ENCODE measurements around the gene CACNA2D3.

Gene CACNA2D3

DNA sequence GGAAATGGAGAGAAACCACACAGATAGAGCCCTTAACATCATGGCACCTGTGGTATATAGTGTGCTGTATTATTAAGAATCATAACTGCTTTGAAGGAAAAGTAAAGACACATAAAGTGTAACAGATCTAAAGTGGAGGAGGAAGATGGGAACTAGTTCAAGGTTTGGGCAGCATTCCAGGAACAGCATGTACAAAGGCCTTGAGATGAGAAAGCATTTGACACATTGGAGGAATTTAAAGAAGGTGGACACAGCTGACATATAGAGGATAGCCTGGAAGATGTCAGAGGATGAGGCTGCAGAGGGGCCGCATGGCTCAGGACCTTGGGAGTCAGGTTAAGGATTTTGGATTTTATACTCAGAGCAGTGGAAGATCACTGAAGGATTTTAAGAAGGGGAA lies 766.5 kb downstream of the CACNA2D3 start:
- in situ Hi-C loops (cut with HindIII; ENCODE audit: low sequenced_read_pairs), result loop anchor here (5.0 kb wide), 1 partner anchor 58 kb away; no protein-coding TSS in a partner anchor

GRCh38 chr3:54889731-54890130 lies 767.4 kb downstream of the CACNA2D3 start:
- in situ Hi-C loops (cut with HindIII; ENCODE audit: low sequenced_read_pairs), result loop anchor here (5.0 kb wide), 1 partner anchor 58 kb away; no protein-coding TSS in a partner anchor

DNA sequence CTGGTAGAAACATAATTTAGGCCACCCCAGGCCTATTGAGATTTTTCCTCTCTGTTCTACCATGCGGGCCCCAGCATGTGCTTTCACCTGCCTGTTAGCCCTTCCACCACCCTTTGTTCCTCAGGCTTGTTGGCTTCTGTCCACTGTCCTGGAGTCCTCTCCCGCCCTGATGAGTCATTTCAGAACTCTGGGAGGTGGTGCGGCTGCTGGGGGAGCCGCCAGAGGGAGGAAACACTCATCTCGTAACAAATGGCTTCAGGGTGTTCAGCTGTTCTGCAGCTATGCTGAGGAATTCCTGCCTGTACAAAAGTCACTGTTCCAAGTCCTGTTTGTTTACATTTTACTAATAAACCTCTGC lies 769.2 kb downstream of the CACNA2D3 start:
- in situ Hi-C loops (cut with HindIII; ENCODE audit: low sequenced_read_pairs), result no loop called here

DNA sequence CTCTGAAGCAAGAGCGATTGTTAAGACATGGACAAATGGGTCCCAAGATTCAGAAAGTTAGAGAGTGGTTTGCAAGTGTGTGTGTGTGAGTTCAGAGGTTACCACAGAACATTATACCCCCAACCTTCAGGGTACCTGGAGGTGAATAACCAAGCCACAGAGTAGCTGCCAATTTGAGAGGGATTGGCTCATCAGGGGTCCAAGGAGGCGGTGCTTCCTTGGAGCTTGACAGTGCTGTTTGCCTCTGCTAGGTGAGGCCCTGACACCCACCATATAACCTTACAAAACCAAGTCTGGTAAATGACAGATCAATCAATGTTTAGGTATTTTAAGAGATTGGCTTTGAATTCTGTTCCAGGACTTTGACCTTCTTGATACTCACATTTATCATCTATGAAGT lies 769.8 kb downstream of the CACNA2D3 start:
- in situ Hi-C loops (cut with HindIII; ENCODE audit: low sequenced_read_pairs), result no loop called here

GRCh38 chr3:54895613-54896012 lies 773.3 kb downstream of the CACNA2D3 start:
- in situ Hi-C loops (cut with HindIII; ENCODE audit: low sequenced_read_pairs), result no loop called here

GRCh38 chr3:54897028-54897711 lies 774.8 kb downstream of the CACNA2D3 start:
- in situ Hi-C loops (cut with HindIII; ENCODE audit: low sequenced_read_pairs), result no loop called here

DNA sequence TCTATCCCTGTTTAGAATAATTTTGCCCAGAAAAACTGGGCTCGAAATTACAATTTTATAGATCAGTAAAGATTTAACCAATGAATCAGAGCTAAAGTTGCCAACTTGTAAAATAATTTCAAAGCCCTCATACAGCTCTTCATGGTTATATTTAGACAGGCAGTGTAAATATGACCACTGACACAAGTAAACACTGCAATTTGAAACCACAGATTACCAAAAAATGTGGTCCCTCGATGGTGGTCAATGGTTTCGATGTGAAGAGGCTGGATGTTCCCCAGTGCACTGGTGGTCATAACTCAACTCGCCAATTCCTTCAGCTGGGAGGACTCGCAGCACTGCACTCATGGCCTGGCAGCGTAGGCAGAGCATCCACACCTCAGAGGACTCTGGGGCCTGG lies 776.9 kb downstream of the CACNA2D3 start:
- in situ Hi-C loops (cut with HindIII; ENCODE audit: low sequenced_read_pairs), result no loop called here

DNA sequence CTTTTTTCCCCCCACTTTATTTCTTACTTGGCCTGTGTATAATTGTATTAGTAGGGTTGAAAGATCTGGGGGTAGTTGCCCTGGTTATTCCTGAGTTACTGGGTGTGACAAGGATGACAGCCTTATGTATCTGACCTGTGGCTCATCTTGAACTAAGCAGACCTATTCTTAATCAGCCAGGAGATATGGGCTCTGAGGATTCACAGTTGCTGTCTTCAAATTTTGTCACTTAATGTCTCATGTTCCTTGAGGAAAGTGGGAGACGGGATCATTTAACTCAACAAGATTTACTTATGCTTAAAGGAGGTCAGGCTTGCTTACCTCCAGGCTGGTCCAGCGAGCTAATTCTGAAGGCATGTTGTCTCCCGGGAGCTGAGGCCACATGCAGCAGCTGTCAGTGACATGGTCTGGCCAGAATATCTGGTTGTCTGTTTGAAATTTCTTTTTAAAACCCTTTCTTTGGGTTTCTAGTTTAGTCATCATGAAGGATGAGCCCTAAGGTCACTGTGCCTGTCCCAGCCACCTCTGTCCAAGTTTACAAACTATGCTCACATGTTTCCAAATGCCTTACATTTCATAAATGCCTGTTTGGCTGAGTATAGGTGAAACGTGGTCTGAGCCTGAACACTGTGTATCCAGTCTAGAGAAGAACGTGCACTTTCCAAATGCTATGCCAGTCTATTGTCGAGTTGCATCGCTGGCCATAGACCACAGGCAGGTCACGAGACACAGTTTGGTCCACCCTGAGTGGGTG lies 778.7 kb downstream of the CACNA2D3 start:
- in situ Hi-C loops (cut with HindIII; ENCODE audit: low sequenced_read_pairs), result no loop called here

GRCh38 chr3:54901906-54902685 lies 779.7 kb downstream of the CACNA2D3 start:
- in situ Hi-C loops (cut with HindIII; ENCODE audit: low sequenced_read_pairs), result no loop called here

- in situ Hi-C loops (cut with HindIII; ENCODE audit: low sequenced_read_pairs), result no loop called here
These were observed 783.0 kb downstream of the CACNA2D3 start for GRCh38 chr3:54905261-54905888.

- in situ Hi-C loops (cut with HindIII; ENCODE audit: low sequenced_read_pairs), result no loop called here
These were observed 783.6 kb downstream of the CACNA2D3 start for GRCh38 chr3:54905920-54906319.

DNA sequence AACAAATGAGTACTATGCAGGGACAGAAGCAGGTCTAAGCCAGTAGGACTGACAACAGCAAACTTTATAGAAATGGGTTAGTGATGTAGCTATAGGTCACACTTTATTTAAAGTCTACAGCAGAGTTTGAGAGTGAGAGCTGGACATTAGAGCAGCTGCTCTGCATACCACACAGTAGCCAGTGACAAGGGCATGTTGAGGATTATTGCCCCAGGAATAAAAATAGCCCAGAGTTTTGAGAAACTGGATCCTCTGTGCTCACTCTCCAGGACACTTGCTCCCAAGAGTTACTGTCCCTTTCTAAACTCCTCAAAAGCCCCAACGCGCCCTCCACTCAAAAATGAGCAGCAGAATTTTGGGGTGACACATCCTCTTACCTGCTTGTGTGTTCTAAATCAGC lies 784.4 kb downstream of the CACNA2D3 start:
- in situ Hi-C loops (cut with HindIII; ENCODE audit: low sequenced_read_pairs), result no loop called here

DNA sequence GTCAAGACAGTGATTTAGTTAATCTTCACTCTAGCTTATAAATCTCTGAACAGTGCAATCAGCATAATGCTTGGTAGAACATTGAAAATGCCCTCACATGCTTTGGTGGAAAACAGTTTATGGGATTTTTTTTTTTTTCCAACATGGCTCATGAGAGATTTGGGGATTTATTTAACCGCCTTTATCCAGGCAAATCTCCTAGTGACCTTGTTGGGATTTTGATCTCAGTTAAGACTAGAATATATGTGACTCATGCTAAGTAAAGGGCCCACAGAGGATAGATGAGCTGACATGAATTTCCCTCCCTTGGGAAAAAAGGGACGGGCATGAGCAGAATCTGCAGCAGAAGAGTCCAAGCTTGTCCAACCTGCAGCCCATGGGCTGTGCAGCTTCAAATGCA lies 786.8 kb downstream of the CACNA2D3 start:
- in situ Hi-C loops (cut with HindIII; ENCODE audit: low sequenced_read_pairs), result no loop called here

GRCh38 chr3:54914180-54914579 lies 791.8 kb downstream of the CACNA2D3 start:
- in situ Hi-C loops (cut with HindIII; ENCODE audit: low sequenced_read_pairs), result no loop called here

DNA sequence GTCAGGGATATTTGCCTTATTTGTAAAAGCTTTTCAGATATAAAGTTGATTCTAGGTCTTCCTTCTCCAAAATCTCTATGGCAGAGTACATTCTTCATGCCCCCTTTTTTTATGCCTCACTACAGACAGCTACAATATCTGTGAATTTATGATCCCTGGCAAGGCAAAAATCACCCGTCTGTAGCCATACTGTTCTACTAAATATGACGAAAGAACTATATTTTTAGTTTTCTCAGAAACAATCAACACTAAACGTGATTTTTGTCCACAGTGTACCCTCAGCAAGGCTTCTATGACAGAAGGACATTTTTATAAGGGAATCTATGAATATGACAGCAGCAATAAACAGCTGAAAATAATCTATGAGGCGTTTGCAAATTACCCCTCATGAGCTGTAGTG lies 792.8 kb downstream of the CACNA2D3 start:
- in situ Hi-C loops (cut with HindIII; ENCODE audit: low sequenced_read_pairs), result no loop called here

- in situ Hi-C loops (cut with HindIII; ENCODE audit: low sequenced_read_pairs), result no loop called here
These were observed 793.6 kb downstream of the CACNA2D3 start for GRCh38 chr3:54915976-54916375.

GRCh38 chr3:54916732-54917131 lies 794.4 kb downstream of the CACNA2D3 start:
- in situ Hi-C loops (cut with HindIII; ENCODE audit: low sequenced_read_pairs), result no loop called here

GRCh38 chr3:54917174-54917573 lies 794.8 kb downstream of the CACNA2D3 start:
- in situ Hi-C loops (cut with HindIII; ENCODE audit: low sequenced_read_pairs), result no loop called here

DNA sequence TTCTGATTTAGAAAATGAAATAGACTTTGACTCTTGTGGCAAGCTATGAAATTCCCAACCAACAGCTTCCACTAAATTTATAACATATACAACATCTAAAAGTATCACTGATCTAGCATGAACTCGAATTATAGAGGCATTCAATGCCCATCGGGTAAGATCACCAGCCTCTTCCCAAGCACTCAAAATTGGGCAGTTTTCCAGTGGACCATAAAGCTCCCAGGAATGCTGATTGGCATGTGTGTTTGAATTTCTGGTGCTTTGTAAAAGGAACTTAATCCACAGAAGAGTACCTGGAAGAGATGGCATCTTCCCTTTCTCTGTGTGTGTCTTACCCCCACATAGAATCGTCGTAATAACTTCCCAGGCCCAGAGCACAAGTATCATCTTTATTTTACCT lies 795.5 kb downstream of the CACNA2D3 start:
- in situ Hi-C loops (cut with HindIII; ENCODE audit: low sequenced_read_pairs), result no loop called here

GRCh38 chr3:54918516-54918915 lies 796.2 kb downstream of the CACNA2D3 start:
- in situ Hi-C loops (cut with HindIII; ENCODE audit: low sequenced_read_pairs), result no loop called here

GRCh38 chr3:54928046-54928770 lies 805.9 kb downstream of the CACNA2D3 start, which contains the start of gene LRTM1:
TSS of gene LRTM1 (minus strand) at chr3:54928059. CDS start at chr3:54927911, 148 bp downstream.
- in situ Hi-C loops (cut with HindIII; ENCODE audit: low sequenced_read_pairs), result no loop called here

All from endothelial cell of hepatic sinusoid (primary cell).